ENCODE measurements around the gene ACTR5. TPM values are rescaled to one million over a fixed set of nuclear protein-coding genes. Genes with fewer than 3 reads are reported as not detected.

The ACTR5 gene
- total and polyA plus RNA-seq, 2 donors (not counting 3 experiments of a cell fraction or from before 2014, with no cell fraction given): 8.8 to 11.3 TPM

GRCh38 chr20:38700926-38701325 is 47.3 kb upstream of the ACTR5 start:
- no peaks in the 10 kb centered on the region for H3K9me3 ChIP-seq (replicated peaks; ENCODE audit: control insufficient read depth, insufficient read depth, low read length)
- peaks cover 9 to 13% of the 10 kb centered on the region in 2 experiments for H3K27me3 ChIP-seq (ENCODE audit: control insufficient read depth in 2 of 2, insufficient read depth in 2 of 2, low read length in 2 of 2)
- no peaks in the 10 kb centered on the region for H3K9me1 ChIP-seq (replicated peaks; ENCODE audit: control insufficient read depth, extremely low read depth, insufficient read depth, low read length)
- intact Hi-C loops (cut with micrococcal nuclease): no loop called here
- H3K36me3 ChIP-seq (ENCODE audit: control insufficient read depth in 2 of 2, extremely low read depth in 1 of 2, insufficient read depth in 2 of 2, low read length in 2 of 2): no peaks in the 10 kb centered on the region
- no peaks in the 10 kb centered on the region for H4K20me1 ChIP-seq (replicated peaks; ENCODE audit: control insufficient read depth, extremely low read depth, insufficient read depth, low read length)
- H3K4me1 ChIP-seq (ENCODE audit: control insufficient read depth, extremely low read depth, insufficient read depth, low read length): no peaks in the 10 kb centered on the region
- no peak overlapping the region for H3K4me3 ChIP-seq (replicated peaks in 1 of 3; ENCODE audit: insufficient read depth in 1 of 3, low read depth in 1 of 3, low read length in 3 of 3)
- DNase-seq (ENCODE audit: low read depth, low spot score): no peak
- no peaks in the 10 kb centered on the region for H3K79me2 ChIP-seq (ENCODE audit: control insufficient read depth, insufficient read depth, low read length)
- no TSS peak for BruUV-seq (replicated peaks)
- CTCF ChIA-PET: no interaction called here
- TF ChIP-seq CTCF (IDR thresholded peaks at IDR 0.05; ENCODE audit: extremely low read depth in 1 of 2, insufficient read depth in 1 of 2, low read depth in 1 of 2, low read length in 2 of 2) (no peak), JUN (IDR thresholded peaks at IDR 0.05; ENCODE audit: borderline replicate concordance, insufficient read depth, insufficient read length, low read depth) (no peak), GATA2 (IDR thresholded peaks at IDR 0.05; ENCODE audit: insufficient read depth, insufficient read length, low read depth, low read length) (no peak), FOS (IDR thresholded peaks at IDR 0.05; ENCODE audit: borderline replicate concordance, insufficient read depth, low read length) (no peak), MAX (IDR thresholded peaks at IDR 0.05; ENCODE audit: insufficient read depth, insufficient read length) (no peak), POLR2A (IDR thresholded peaks at IDR 0.05; ENCODE audit: low read depth, low read length) (no peak), MYC (IDR thresholded peaks at IDR 0.05; ENCODE audit: low read depth, low read length) (no peak), EZH2 (IDR thresholded peaks at IDR 0.05; ENCODE audit: borderline replicate concordance, low read depth, low read length, severe bottlenecking) (no peak), POLR2AphosphoS5 (IDR thresholded peaks at IDR 0.05; ENCODE audit: insufficient read depth, low read depth, low read length) (no peak)
- FAIRE-seq: no peak
- dilution Hi-C loops (cut with MboI; ENCODE audit: extremely low pct_ligation_motif_present, low sequenced_read_pairs): no loop called here
- no peak overlapping the region for H3K4me2 ChIP-seq (ENCODE audit: insufficient read depth, low read length)
- no peak overlapping the region for H2AFZ ChIP-seq (ENCODE audit: low read depth, low read length)
- POLR2A ChIA-PET: no interaction called here
- no peak overlapping the region for H3K27ac ChIP-seq (ENCODE audit: insufficient read depth, low read depth, low read length)
- no peak overlapping the region for H3K9ac ChIP-seq (replicated peaks; ENCODE audit: extremely low read depth, insufficient read depth, low read length)
